ENCODE measurements around the gene DIO3.
"Not testable (repeated sequence)": the region's sequence is repeated elsewhere in the genome, so short reads cannot be mapped to it uniquely, and the experiment has no call there.

The DIO3 gene

GRCh38 chr14:101547961-101548669 is 13.2 kb upstream of the DIO3 start:
- Histone ChIP-seq H3K9me3 (ENCODE audit: low read length) (no peaks in the 10 kb centered on the region), H3K4me1 (ENCODE audit: insufficient read depth, low read length, severe bottlenecking) (no peaks in the 10 kb centered on the region), H3K9me2 (ENCODE audit: low read depth, low read length) (no peaks in the 10 kb centered on the region), H3K79me2 (ENCODE audit: insufficient read depth, low read length) (no peaks in the 10 kb centered on the region), H4K20me1 (ENCODE audit: insufficient read depth, low read length) (no peaks in the 10 kb centered on the region), H3K4me3 (ENCODE audit: low read depth, low read length, poor library complexity, severe bottlenecking) (no peak overlapping the region), H3K36me3 (ENCODE audit: insufficient read depth, low read length) (no peaks in the 10 kb centered on the region), H3K27ac (ENCODE audit: low read depth, low read length, poor library complexity, severe bottlenecking) (no peak overlapping the region), H3F3A (ENCODE audit: insufficient read depth, low read length) (no peaks in the 10 kb centered on the region), H3K27me3 (ENCODE audit: insufficient read depth, low read length) (no peaks in the 10 kb centered on the region), H3K4me2 (ENCODE audit: low read length) (no peak overlapping the region), H2AFZ (ENCODE audit: low read length) (no peak overlapping the region), H3K9ac (ENCODE audit: low read length) (no peak overlapping the region)
- TF ChIP-seq, protein P1, sequence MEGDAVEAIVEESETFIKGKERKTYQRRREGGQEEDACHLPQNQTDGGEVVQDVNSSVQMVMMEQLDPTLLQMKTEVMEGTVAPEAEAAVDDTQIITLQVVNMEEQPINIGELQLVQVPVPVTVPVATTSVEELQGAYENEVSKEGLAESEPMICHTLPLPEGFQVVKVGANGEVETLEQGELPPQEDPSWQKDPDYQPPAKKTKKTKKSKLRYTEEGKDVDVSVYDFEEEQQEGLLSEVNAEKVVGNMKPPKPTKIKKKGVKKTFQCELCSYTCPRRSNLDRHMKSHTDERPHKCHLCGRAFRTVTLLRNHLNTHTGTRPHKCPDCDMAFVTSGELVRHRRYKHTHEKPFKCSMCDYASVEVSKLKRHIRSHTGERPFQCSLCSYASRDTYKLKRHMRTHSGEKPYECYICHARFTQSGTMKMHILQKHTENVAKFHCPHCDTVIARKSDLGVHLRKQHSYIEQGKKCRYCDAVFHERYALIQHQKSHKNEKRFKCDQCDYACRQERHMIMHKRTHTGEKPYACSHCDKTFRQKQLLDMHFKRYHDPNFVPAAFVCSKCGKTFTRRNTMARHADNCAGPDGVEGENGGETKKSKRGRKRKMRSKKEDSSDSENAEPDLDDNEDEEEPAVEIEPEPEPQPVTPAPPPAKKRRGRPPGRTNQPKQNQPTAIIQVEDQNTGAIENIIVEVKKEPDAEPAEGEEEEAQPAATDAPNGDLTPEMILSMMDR (IDR thresholded peaks at IDR 0.05; ENCODE audit: low read length): no peak
- no peak for TF ChIP-seq EZH2 (IDR thresholded peaks at IDR 0.05; ENCODE audit: borderline replicate concordance, low read length)

GRCh38 chr14:101548710-101549109 is 12.6 kb upstream of the DIO3 start:
- H4K20me1 ChIP-seq (ENCODE audit: insufficient read depth, low read length): no peaks in the 10 kb centered on the region
- H3K4me3 ChIP-seq (ENCODE audit: low read depth, low read length, poor library complexity, severe bottlenecking): no peak overlapping the region
- H3K9ac ChIP-seq (ENCODE audit: low read length): no peak overlapping the region
- no peak overlapping the region for H2AFZ ChIP-seq (ENCODE audit: low read length)
- H3K27ac ChIP-seq (ENCODE audit: low read depth, low read length, poor library complexity, severe bottlenecking): no peak overlapping the region
- H3K27me3 ChIP-seq (ENCODE audit: insufficient read depth, low read length): no peaks in the 10 kb centered on the region
- H3K4me1 ChIP-seq (ENCODE audit: insufficient read depth, low read length, severe bottlenecking): no peaks in the 10 kb centered on the region
- H3K4me2 ChIP-seq (ENCODE audit: low read length): no peak overlapping the region
- H3F3A ChIP-seq (ENCODE audit: insufficient read depth, low read length): no peaks in the 10 kb centered on the region
- no peak for TF ChIP-seq EZH2 (IDR thresholded peaks at IDR 0.05; ENCODE audit: borderline replicate concordance, low read length)
- TF ChIP-seq, protein P1 (IDR thresholded peaks at IDR 0.05; ENCODE audit: low read length): no peak
- no peaks in the 10 kb centered on the region for H3K9me2 ChIP-seq (ENCODE audit: low read depth, low read length)
- H3K79me2 ChIP-seq (ENCODE audit: insufficient read depth, low read length): no peaks in the 10 kb centered on the region
- H3K9me3 ChIP-seq (ENCODE audit: low read length): no peaks in the 10 kb centered on the region
- no peaks in the 10 kb centered on the region for H3K36me3 ChIP-seq (ENCODE audit: insufficient read depth, low read length)

GRCh38 chr14:101549154-101549553 is 12.1 kb upstream of the DIO3 start:
- H3F3A ChIP-seq (ENCODE audit: insufficient read depth, low read length): no peaks in the 10 kb centered on the region
- no peak overlapping the region for H2AFZ ChIP-seq (ENCODE audit: low read length)
- TF ChIP-seq EZH2 (IDR thresholded peaks at IDR 0.05; ENCODE audit: borderline replicate concordance, low read length): no peak
- TF ChIP-seq, protein P1 (IDR thresholded peaks at IDR 0.05; ENCODE audit: low read length): no peak
- no peaks in the 10 kb centered on the region for H3K27me3 ChIP-seq (ENCODE audit: insufficient read depth, low read length)
- no peak overlapping the region for H3K4me3 ChIP-seq (ENCODE audit: low read depth, low read length, poor library complexity, severe bottlenecking)
- no peaks in the 10 kb centered on the region for H3K9me3 ChIP-seq (ENCODE audit: low read length)
- no peaks in the 10 kb centered on the region for H4K20me1 ChIP-seq (ENCODE audit: insufficient read depth, low read length)
- H3K9ac ChIP-seq (ENCODE audit: low read length): no peak overlapping the region
- H3K4me2 ChIP-seq (ENCODE audit: low read length): no peak overlapping the region
- H3K79me2 ChIP-seq (ENCODE audit: insufficient read depth, low read length): no peaks in the 10 kb centered on the region
- H3K9me2 ChIP-seq (ENCODE audit: low read depth, low read length): no peaks in the 10 kb centered on the region
- H3K4me1 ChIP-seq (ENCODE audit: insufficient read depth, low read length, severe bottlenecking): no peaks in the 10 kb centered on the region
- H3K27ac ChIP-seq (ENCODE audit: low read depth, low read length, poor library complexity, severe bottlenecking): no peak overlapping the region
- H3K36me3 ChIP-seq (ENCODE audit: insufficient read depth, low read length): no peaks in the 10 kb centered on the region

DNA sequence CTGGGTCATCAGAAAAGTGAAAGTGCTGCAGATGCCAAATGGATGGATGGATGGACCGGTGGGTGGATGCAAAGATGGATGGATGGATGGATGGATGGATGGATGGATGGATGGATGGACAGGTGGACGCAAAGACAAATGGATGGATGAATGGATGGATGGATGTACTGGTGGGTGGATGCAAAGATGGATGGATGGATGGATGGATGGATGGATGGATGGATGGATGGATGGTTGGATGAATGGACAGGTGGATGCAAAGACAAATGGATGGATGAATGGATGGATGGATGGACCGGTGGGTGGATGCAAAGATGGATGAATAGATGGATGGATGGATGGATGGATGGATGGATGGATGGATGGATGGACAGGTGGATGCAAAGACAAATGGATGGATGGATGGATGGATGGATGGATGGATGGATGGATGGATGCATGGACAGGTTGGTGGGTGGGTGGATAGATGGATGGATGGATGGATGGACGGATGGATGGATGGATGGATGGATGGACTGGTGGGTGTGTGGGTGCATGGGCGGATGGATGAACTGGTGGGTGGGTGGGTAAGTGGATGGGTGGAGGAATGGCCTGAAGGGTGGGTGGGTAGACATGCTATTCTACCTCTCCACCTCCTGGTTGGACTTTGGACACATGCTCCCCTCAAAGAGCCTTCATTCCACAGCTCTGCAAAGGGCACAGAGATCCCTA is 10.9 kb upstream of the DIO3 start:
- H3K9me2 ChIP-seq (ENCODE audit: low read depth, low read length); H3K4me2 ChIP-seq (ENCODE audit: low read length); H3K36me3 ChIP-seq (ENCODE audit: insufficient read depth, low read length); H3F3A ChIP-seq (ENCODE audit: insufficient read depth, low read length); H3K27me3 ChIP-seq (ENCODE audit: insufficient read depth, low read length); H4K20me1 ChIP-seq (ENCODE audit: insufficient read depth, low read length); H2AFZ ChIP-seq (ENCODE audit: low read length); H3K27ac ChIP-seq (ENCODE audit: low read depth, low read length, poor library complexity, severe bottlenecking); H3K9ac ChIP-seq (ENCODE audit: low read length); H3K79me2 ChIP-seq (ENCODE audit: insufficient read depth, low read length); H3K4me3 ChIP-seq (ENCODE audit: low read depth, low read length, poor library complexity, severe bottlenecking); H3K9me3 ChIP-seq (ENCODE audit: low read length); H3K4me1 ChIP-seq (ENCODE audit: insufficient read depth, low read length, severe bottlenecking): not testable (repeated sequence)
